ENCODE results near the gene TTLL10. TPM values are rescaled to one million over a fixed set of nuclear protein-coding genes. Genes with fewer than 3 reads are reported as not detected.

Gene TTLL10
- total RNA-seq, 1 donor from 2014 or later: not detected

GRCh38 chr1:1232796-1233566 lies 59.3 kb downstream of the TTLL10 start:
- TF ChIP-seq CTCF (IDR thresholded peaks at IDR 0.05; ENCODE audit: unreplicated experiment): no peak
- H3K36me3 Mint-ChIP-seq (ENCODE audit: low read depth, unreplicated experiment): peaks cover 11% of the 10 kb centered on the region
- H3K27me3 Mint-ChIP-seq (ENCODE audit: unreplicated experiment): peaks cover 15% of the 10 kb centered on the region
- peak overlapping the region; percentile 84 for H3K4me3 Mint-ChIP-seq (ENCODE audit: unreplicated experiment)
- DNase-seq (ENCODE audit: low spot score): no peak
- H3K4me1 Mint-ChIP-seq (ENCODE audit: unreplicated experiment): peaks cover 22% of the 10 kb centered on the region
- no peaks in the 10 kb centered on the region for H3K9me3 Mint-ChIP-seq (ENCODE audit: unreplicated experiment)
- H3K27ac Mint-ChIP-seq (ENCODE audit: unreplicated experiment): peak overlapping the region; percentile 80

- Mint-ChIP-seq H3K4me3 (ENCODE audit: unreplicated experiment) (peak overlapping the region; percentile 84), H3K9me3 (ENCODE audit: unreplicated experiment) (no peaks in the 10 kb centered on the region), H3K27ac (ENCODE audit: unreplicated experiment) (peak overlapping the region; percentile 80), H3K27me3 (ENCODE audit: unreplicated experiment) (peaks cover 14% of the 10 kb centered on the region), H3K36me3 (ENCODE audit: low read depth, unreplicated experiment) (peaks cover 11% of the 10 kb centered on the region), H3K4me1 (ENCODE audit: unreplicated experiment) (peaks cover 22% of the 10 kb centered on the region)
- no peak for DNase-seq (ENCODE audit: low spot score)
- TF ChIP-seq CTCF (IDR thresholded peaks at IDR 0.05; ENCODE audit: unreplicated experiment): no peak
These were observed 59.9 kb downstream of the TTLL10 start for GRCh38 chr1:1233567-1233892.

GRCh38 chr1:1234180-1234808 lies 60.6 kb downstream of the TTLL10 start:
- peaks cover 13% of the 10 kb centered on the region for H3K27me3 Mint-ChIP-seq (ENCODE audit: unreplicated experiment)
- no peaks in the 10 kb centered on the region for H3K9me3 Mint-ChIP-seq (ENCODE audit: unreplicated experiment)
- no peak for DNase-seq (ENCODE audit: low spot score)
- H3K36me3 Mint-ChIP-seq (ENCODE audit: low read depth, unreplicated experiment): peaks cover 11% of the 10 kb centered on the region
- no peak overlapping the region for H3K27ac Mint-ChIP-seq (ENCODE audit: unreplicated experiment)
- peak overlapping the region; percentile 28 for H3K4me3 Mint-ChIP-seq (ENCODE audit: unreplicated experiment)
- TF ChIP-seq CTCF (IDR thresholded peaks at IDR 0.05; ENCODE audit: unreplicated experiment): no peak
- peaks cover 22% of the 10 kb centered on the region for H3K4me1 Mint-ChIP-seq (ENCODE audit: unreplicated experiment)

- TF ChIP-seq CTCF (IDR thresholded peaks at IDR 0.05; ENCODE audit: unreplicated experiment): no peak
- Mint-ChIP-seq H3K36me3 (ENCODE audit: low read depth, unreplicated experiment) (peaks cover 5% of the 10 kb centered on the region), H3K27ac (ENCODE audit: unreplicated experiment) (no peak overlapping the region), H3K4me3 (ENCODE audit: unreplicated experiment) (no peak overlapping the region), H3K4me1 (ENCODE audit: unreplicated experiment) (peaks cover 17% of the 10 kb centered on the region), H3K9me3 (ENCODE audit: unreplicated experiment) (no peaks in the 10 kb centered on the region), H3K27me3 (ENCODE audit: unreplicated experiment) (peaks cover 8% of the 10 kb centered on the region)
- no peak for DNase-seq (ENCODE audit: low spot score)
These were observed 61.5 kb downstream of the TTLL10 start for GRCh38 chr1:1235016-1235744.

Measured in endothelial cell (in vitro differentiated cells).